Hepatocyte (in vitro differentiated cells): Measurements from ENCODE around the gene TMEM273.

ENCODE experiments used
- CTCF ChIP-seq: fragments of 200-600 bp; sonication (generic); IDR thresholded peaks from 2 replicates; pipeline ENCODE4 v1.5.1; 2016; ENCODE audit warnings: antibody characterized with exemption, mild to moderate bottlenecking; ENCODE audit not compliant: poor library complexity
- EZH2 ChIP-seq: fragments of 200-600 bp; sonication (generic); IDR thresholded peaks from 2 replicates; pipeline ENCODE4 v1.6.1; 2016; ENCODE audit warnings: antibody characterized with exemption, mild to moderate bottlenecking, borderline replicate concordance

DNA sequence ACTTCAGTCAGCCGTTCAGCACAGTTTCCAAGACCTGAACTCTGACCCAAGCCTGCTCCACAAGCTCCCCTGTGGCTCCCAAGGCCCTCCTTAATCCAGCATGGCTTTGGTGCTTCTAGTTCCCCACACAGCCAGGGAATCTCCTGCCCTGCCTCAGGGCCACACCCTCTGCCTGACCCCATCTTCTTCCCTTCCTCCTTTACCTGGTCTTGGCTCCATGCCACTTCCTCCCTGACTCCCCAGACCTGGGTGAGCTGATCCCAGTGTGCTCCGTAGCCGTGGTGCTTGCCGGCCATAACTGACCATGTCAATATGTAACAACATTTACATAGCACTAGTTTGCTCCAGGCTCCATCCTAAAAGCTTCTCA is 20.0 kb downstream of the TMEM273 start:
- TF ChIP-seq EZH2, result no peak
- TF ChIP-seq CTCF, result no peak
